GM12892 (cell line): Measurements from ENCODE around the gene KPNA1.

Experiments
- POLR2A ChIP-seq: IDR thresholded peaks from 2 replicates; pipeline ENCODE4 v1.6.1; 2011; ENCODE audit warnings: low read depth, low read length, control low read depth
- POLR2AphosphoS5 ChIP-seq: IDR thresholded peaks from 2 replicates; pipeline ENCODE4 v1.6.1; 2011; ENCODE audit warnings: low read depth, low read length, control low read depth
- TAF1 ChIP-seq: IDR thresholded peaks from 2 replicates; pipeline ENCODE4 v1.6.1; 2011; ENCODE audit warnings: low read depth, mild to moderate bottlenecking, control low read depth, low read length, borderline replicate concordance

- no peak for TF ChIP-seq POLR2A
- no peak for TF ChIP-seq TAF1
- no peak for TF ChIP-seq POLR2AphosphoS5
These were observed 136.8 kb downstream of the KPNA1 start for GRCh38 chr3:122377975-122378374.
